Limb (tissue), 2 donors: ENCODE measurements around the gene SRGAP1.
"Not testable (repeated sequence)": the region's sequence is repeated elsewhere in the genome, so short reads cannot be mapped to it uniquely, and the experiment has no call there.

Experiments
- DNase-seq, 2 donors: peaks; one replicate each; pipeline ENCODE4 v3.0.0-alpha.2; 2016; ENCODE audit errors: extremely low spot score in 2 of 2

The SRGAP1 gene

DNA sequence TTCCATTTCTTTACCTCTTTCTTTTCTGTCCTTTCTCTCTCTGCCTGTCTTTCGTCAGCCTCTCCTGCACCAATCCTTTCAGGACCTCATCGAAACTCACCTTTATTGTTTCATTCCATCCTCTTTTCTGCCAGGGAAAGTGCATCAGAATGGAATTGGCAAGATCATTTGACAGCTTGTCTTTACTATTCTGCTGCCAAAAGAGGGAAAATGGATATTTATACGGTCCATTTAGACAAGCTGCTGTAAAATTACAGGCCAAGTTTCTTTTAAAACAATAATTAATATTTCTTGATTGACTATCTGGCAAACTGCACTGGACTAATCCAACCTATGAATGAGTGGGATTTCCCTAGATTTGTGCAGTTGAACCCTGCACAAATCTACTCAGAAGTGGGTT lies 7.6 kb upstream of the SRGAP1 start:
- no peak for DNase-seq

DNA sequence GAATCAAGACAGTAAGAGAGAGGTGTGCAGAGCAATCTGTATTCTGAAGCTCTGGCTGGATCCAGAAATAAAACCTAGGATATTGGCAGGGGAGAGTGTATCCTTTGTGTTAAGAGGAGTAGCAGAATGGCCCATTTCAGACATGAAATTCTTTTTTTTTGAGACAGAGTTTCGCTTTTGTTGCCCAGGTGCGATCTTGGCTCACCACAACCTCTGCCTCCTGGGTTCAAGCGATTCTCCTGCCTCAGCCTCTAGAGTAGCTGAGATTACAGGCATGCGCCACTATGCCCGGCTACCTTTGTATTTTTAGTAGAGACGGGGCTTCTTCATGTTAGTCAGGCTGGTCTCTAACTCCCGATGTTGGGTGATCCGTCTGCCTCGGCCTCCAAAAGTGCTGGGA lies 6.1 kb upstream of the SRGAP1 start:
- DNase-seq = no peak

DNA sequence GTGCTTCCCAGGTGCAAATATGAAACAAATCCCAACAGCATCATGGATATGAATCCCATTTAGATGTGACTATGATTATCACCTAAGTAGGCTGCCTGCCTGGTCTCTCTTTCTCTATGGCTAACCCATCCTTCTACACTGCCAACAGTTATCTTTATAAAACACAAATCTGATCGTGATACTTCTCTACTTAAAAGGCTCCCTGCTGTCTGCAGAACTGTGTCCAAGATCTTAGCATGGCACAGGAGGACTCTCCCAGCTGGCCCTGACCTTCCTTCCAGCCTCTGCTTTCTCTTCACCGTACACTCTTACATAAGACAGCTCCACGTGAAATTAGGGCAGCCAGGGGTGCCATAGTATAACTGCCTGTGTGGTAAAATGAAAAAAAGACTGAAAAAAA lies 3.5 kb upstream of the SRGAP1 start:
- DNase-seq = no peak

DNA sequence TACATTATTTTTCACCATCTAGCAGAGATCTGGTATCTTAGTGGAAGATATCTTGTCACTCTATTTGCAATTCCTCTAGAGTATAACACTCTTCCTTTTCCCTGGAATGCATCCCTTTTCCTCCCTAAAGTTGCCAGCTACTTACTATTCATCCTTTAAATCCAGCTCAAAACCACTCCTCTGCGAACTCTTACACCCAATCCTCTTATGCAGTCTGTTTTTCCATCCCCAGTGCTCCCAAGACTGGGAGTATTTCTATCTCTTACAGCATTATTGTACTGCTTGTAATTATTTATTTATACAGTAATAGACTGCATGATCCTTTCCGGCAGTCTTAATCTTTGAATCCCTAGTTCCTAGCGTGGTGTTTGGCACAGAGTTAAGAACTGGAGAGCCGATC lies 2.9 kb upstream of the SRGAP1 start:
- DNase-seq = no peak

DNA sequence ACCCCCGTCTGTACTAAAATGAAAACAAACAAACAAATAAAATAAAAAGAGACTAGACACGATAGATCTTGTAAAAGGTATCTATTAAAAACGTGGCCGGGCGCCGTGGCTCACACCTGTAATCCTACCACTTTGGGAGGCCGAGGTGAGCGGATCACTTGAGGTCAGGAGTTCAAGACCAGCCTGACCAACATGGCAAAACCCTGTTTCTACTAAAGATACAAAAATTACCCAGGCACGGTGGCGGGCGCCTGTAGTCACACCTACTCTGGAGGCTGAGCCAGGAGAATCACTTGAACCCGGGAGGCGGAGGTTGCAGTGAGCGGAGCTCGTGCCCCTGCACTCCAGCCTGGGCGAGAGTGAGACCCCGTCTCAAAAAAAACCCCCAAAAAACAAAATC lies 1.8 kb upstream of the SRGAP1 start:
- DNase-seq = not testable (repeated sequence)

DNA sequence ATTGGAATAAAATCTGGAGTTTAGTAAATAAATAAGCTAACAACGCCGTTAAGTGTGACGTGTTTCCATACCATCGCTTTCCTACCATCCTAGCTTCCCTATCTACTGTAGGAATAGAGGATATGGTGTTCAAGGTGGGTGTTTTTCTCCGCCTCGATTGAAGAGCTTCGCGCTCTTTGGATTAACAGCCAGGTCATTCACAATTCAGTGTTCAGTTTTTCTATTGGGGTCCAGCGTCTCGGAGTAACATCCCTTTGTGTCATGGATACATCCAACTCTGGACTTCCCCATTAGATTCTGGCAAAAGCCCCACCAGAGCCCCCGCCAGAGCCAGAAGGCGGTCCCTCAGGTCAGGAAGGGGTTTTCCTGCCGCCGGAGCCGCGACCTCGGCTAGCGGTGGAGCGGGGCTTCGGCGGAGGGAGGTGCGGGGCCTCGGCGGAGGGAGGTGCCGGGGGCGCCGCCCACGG lies 1.2 kb upstream of the SRGAP1 start:
- DNase-seq = no peak

DNA sequence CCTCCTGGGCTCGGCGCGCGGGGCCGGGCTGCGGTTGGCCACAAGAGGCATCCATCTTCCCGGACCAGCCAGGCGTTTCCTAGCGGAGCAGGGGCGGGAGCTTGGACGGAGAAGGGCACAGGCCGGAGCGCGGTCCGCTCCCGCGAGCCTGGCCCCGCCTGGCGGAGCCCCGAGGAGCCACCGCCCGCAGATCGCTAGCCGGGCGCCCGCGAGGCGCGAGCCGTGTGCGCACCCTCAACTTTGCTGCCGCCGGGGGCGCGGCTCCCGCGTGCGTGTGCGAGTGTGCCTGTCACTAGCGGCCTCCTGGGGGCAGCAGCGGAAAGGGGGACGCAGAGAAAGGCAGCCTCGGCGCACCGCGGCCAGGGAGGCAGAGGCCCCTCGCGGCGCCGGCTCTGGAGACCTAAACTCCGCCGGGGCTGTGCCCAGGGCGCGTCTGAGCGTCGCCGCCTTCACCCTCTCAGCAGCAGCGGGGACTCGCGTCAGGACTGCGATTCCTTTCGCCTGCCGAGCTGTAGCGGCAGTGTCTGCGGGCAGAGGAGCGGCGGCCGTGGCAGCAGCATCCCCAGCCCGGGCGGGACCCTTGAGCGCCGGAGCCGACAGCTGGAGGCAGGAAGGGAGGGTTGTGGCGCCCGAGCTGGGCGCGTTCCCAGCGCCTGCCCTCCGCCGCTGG lies 644 bp upstream of the SRGAP1 start:
- DNase-seq = peak; percentile 90 to 94

DNA sequence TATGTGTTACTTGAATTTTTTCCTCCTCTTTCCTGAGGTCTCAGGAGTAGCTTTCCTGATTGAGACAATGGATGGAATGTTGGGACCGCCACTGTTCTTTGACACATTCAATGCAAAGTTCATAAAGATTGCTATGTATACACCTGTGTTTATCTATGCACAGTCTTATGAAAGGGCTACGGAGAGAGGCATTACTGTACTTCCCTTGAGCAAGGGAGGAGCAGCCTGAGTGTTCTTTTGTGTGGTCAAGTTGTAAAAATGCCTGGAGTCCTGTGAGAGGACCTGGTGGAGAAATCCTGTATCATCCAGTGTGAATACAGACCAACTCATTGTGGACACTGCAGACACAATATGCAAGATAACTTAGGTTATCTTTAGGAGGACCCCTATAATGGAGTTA lies 1.2 kb downstream of the SRGAP1 start:
- no peak for DNase-seq

DNA sequence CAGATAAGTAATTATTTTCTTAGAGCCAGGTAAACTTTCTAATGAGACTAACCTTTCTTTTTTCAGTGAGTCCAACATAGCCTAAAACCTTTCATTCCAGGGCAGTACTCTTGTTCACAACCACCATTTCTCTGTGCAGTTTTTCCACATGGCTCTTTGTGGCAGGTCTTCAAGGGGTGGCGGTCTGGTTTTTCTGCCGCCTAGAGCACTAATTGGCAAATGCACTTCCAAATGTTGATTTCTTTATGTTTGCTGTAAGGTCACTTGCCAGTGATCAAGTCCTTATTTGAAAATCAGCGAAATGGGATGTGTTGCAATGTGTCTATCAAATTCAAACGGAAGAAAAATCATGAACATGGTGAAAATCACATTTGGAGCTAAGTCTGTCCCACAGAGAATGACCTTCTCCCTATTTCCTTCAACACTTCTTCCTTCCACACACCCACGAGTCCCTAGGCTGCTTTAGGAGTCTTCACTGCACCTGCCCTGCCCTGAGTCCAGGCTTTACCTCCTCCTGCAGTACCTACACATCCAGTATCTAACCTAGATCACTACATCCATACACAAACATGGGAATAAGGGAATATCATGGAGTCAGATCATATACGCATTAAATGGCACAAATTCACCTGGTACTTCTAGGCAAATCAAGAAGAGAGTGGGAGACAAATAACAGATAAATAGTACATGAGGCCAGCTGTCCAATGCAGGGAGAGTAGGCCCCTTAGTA lies 1.9 kb downstream of the SRGAP1 start:
- no peak for DNase-seq

DNA sequence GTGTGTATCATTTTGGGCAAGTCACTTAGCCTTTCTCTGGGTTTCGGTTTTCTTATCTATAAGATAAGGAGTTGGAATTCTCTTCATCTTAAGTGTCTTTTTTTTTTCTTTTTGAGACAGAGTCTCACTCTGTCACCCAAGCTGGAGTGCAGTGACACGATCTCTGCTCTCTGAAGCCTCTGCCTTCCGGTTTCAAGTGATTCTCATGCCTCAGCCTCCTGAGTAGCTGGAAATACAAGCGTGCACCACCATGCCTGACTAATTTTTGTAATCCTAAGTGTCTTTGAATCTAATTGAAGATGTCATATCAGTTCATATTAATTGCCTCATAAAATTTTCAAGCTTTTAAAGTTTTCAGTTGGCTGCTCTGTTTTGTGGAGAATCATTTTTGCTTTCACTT lies 4.0 kb downstream of the SRGAP1 start:
- no peak for DNase-seq

DNA sequence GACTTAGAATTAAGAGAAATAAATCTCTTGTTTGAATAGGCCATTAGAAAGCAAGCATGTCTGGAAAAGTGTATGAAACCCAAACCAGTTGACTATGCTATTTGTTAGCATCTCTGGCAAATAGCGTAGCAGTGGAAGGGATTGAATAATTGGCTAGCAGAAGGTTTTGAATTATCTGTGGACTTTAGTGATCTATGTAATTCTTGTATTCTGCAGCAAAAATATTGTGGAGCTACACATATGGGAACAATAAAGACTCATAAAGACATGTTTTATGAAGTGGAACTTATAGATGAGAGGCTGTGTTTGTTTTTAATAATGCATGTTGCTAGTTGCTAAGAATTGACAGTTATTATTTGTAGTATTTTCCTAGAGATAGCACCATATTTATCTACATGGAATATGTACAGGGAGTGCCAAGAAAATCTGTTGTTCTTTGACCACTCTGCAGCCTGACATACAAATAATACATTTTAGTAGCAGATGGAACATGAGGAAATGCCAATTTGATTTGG lies 4.7 kb downstream of the SRGAP1 start:
- peak in 1 of 2 donors; percentile 48 for DNase-seq

DNA sequence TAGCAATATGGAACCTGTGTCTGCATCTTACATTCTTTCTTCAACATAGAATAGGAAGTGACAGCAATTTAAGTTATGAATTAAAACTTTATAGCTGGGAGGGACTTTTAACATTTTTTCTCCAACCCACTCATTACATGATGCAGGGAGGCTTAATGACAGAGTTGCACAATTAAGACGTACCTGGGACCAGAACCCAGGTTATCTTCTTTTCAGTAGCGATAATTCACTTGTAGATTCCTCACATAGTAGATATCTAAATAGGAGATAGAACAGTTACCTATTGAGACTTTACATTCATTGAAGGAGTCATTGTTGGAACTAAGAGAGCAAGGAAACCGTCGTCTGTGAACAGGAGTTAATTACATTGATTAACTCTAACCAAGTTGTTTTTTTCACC lies 5.1 kb downstream of the SRGAP1 start:
- DNase-seq = no peak

DNA sequence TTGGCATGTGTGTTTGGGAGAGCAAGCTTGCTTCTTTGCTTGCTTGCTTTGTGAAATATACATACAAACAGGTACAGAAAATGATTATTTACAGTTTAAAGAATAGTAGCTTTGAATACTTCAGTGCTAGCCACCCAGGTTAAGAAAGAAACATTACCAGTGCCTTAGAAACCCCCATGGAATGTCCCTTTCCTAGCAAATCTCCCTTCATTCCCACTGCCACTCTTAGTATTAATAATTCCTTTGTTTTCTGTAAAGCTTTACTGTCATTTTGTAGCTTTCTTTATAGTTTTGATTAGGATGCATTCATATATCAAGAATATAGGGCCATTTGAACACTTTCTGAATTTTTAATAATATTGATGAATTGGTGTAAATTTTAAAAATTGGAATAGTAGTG lies 9.5 kb downstream of the SRGAP1 start:
- DNase-seq = no peak

DNA sequence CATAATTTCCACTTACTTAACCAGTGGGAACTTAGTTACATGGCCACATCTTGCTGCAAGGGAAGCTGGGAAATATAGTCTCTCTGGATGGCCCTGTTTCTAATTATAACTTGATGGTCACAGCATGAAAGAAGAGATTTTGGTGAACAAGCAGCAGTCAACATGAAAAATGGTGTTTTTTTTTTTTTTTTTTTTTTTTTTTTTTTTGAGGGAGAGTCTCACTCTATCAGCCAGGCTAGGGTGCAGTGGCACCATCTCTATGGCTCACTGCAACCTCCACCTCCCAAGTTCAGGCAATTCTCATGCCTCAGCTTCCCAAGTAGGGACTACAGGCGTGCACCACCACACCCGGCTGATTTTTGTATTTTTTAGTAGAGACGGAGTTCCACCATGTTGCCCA lies 10.8 kb downstream of the SRGAP1 start:
- DNase-seq = no peak

DNA sequence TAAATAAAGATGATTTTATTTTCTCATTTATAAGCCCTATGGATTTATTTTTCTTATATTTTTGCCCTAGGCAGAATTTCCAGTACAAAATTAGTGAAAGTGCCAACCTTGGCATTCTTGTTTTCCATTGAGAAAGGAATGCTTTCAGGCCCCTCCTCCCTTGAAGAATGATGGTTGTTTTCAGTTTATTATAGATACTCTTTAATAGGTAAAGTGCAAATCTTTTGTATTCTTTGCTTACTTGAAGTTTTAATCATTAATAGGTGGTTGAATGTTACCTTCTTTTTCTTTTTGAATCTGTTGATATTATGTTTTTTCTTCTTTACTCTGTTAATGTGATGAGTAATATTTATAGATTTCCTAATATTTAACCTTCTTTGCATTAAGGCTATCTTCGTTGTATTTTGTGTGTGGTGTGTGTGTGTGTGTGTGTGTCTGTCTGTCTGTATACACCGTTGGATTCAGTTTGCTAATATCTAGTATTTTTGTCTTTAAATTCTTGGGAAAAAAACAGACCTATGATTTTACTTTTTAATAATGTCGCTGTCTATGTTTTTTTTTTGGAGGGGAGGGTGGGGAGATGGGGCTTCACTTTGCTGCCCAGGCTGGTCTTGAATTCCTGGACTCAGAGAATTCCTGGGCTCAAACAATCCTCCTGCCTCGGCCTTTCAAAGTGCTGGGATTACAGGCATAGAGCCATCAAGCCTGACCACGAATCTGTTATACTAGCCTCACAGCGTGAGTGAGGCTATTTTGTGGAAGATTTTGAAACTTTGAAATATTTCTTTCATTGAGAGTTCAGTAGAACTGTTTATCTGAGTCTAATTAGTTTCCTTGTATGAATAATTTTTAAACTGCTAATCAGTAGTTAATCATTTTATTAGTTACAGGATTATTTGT lies 13.5 kb downstream of the SRGAP1 start:
- no peak for DNase-seq

DNA sequence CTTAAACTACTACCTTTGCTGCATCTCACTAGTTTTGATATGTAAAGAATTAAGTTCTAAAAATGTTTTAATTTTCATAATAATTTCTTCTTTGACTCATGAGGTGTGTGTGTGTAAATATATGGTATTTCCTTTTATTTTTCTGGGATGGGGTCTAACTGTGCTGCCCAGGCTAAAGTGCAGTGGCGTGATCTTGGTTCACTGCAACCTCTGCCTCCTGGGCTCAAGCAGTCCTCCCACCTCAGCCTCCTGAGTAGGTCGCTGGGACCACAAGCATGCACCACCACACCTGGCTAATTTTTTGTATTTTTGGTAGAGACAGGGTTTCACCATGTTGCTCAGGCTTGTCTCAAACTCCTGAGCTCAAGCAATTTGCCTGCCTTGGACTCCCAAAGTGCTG lies 15.4 kb downstream of the SRGAP1 start:
- DNase-seq = not testable (repeated sequence)

DNA sequence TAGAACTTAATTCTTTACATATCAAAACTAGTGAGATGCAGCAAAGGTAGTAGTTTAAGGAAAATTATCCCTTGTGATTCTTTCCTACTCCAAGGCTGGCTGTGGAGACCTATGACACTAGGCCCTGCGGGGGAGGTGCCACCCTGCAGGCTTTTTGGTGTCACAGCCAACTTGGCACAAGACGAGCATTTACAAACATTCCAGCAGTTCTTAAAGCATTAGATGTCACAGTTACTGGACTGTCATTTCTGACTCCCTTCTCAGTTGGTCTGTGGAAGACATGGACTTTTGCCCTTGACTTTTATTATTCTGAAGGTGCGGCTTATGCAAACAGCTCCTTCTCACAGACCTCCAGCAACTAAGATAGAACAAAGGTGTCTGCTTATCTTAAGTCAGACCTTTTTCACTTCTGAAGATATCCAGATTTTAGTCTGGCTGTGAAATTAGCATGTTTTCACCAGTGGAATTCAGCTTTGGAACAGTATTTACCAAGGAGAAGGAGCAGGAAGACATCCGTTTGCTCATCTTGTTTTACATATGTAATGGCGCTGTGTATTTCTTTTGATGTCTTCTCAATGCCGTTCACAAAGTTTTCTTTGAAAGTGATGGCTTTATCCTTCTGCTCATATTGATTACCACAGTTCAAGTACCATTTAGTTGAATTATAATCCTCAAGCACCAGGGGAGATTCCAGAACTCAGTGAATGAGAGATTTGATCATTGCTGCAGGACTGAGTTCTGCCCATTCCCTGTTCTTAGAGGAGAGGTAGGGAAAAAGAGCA lies 17.9 kb downstream of the SRGAP1 start:
- DNase-seq = no peak

DNA sequence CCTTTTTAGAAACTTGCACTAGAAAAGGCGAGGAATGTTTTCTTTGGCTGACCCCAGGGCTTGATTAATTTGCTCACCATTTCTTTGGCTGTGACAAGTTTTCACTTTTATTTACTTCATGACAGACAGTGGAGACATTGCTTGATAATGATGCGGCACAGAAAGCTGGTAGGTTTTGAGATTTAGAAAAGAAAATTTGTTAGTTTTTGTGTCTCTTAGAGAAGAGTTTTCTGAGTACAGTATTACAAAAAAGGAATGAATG lies 18.4 kb downstream of the SRGAP1 start:
- no peak for DNase-seq

DNA sequence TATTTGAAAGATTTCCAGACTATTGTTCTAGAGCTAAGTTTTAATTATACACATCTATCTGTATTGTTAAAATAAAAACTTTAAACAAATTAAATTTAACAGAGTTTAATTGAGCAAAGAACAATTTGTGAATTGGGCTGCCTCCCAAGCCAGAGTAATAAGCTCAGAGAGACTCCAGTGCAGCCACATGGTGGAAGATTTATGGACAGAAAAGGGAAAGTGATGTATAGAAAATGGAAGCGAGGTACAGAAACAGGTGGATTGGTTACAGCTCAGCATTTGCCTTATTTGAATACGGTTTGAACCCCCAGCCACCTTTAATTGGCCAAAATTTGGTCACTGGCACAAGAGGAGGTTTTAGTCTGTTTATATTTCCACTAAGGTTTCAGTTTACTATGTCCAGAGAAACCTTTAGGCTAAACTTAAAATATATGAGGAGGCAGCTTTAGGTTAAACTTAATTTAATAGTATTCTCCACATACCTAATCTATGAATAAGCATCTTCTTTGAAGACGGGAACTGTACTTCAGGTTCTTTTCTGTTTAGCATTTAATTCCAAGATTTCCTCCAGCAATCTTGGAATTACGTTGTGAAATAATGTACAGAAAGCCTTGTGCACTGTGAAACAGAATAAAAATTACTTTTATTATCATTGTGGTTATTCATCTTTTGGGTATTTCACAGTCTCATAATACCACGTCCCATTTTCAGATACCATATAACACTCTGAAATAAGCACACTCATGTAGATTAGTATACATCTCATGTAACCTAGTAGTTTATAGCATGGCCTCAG lies 19.4 kb downstream of the SRGAP1 start:
- DNase-seq = no peak

DNA sequence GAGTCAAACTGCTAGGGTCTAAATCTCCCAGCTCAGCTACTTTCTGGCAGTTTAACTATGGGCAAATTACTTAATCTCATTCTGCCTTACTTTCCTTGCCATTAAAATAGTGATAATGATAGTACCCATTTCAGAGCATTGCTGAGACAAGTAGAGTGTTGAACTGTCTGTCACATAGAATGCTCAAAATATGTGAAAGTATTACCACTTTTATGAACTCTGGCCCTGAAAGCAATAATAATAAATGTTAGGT lies 19.9 kb downstream of the SRGAP1 start:
- no peak for DNase-seq

DNA sequence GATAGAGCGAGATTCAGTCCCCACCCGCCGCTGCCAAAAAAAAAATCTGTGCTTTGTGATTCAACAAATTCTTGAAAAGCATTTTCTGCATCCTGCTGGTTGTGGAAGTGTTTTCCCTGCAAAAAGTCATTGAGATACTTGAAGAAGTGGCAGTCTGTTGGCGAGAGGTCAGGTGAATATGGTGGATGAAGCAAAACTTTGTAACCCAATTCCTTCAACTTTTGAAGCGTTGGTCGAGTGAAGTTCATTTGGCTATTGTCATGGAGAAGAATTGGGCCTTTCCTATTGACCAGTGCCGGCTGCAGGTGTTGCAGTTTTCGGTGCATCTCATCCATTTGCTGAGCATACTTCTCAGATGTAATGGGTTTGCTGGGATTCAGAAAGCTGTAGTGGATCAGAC lies 20.9 kb downstream of the SRGAP1 start:
- no peak for DNase-seq
